ENCODE data around the gene AQP6.

- TF ChIP-seq, protein P1, sequence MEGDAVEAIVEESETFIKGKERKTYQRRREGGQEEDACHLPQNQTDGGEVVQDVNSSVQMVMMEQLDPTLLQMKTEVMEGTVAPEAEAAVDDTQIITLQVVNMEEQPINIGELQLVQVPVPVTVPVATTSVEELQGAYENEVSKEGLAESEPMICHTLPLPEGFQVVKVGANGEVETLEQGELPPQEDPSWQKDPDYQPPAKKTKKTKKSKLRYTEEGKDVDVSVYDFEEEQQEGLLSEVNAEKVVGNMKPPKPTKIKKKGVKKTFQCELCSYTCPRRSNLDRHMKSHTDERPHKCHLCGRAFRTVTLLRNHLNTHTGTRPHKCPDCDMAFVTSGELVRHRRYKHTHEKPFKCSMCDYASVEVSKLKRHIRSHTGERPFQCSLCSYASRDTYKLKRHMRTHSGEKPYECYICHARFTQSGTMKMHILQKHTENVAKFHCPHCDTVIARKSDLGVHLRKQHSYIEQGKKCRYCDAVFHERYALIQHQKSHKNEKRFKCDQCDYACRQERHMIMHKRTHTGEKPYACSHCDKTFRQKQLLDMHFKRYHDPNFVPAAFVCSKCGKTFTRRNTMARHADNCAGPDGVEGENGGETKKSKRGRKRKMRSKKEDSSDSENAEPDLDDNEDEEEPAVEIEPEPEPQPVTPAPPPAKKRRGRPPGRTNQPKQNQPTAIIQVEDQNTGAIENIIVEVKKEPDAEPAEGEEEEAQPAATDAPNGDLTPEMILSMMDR (conservative IDR thresholded peaks at IDR 0.05; ENCODE audit: low read length): no peak
- no peak for TF ChIP-seq EZH2phosphoT487 (IDR thresholded peaks at IDR 0.05; ENCODE audit: borderline replicate concordance, low read depth, low read length)
These were observed 12.9 kb upstream of the AQP6 start for GRCh38 chr12:49959685-49960473.

Data from OCI-LY7 (cell line).